Measurements from ENCODE around the gene TMTC1.

TMTC1 gene

GRCh38 chr12:29741342-29742241, 42.1 kb downstream of the TMTC1 start:
- DNase-seq (ENCODE audit: low read depth in 2 of 2) = no peak

GRCh38 chr12:29739279-29739991, 44.3 kb downstream of the TMTC1 start:
- DNase-seq (ENCODE audit: low read depth in 2 of 2) = no peak

GRCh38 chr12:29738365-29738764, 45.4 kb downstream of the TMTC1 start:
- no peak for DNase-seq (ENCODE audit: low read depth in 2 of 2)

GRCh38 chr12:29737644-29738043, 46.1 kb downstream of the TMTC1 start:
- no peak for DNase-seq (ENCODE audit: low read depth in 2 of 2)

- no peak for DNase-seq (ENCODE audit: low read depth in 2 of 2)
Measured at GRCh38 chr12:29735604-29736003, 48.1 kb downstream of the TMTC1 start.

- no peak for DNase-seq (ENCODE audit: low read depth in 2 of 2)
Measured at GRCh38 chr12:29734734-29735133, 49.0 kb downstream of the TMTC1 start.

GRCh38 chr12:29734305-29734704, 49.4 kb downstream of the TMTC1 start:
- no peak for DNase-seq (ENCODE audit: low read depth in 2 of 2)

- DNase-seq (ENCODE audit: low read depth in 2 of 2) = no peak
Measured at GRCh38 chr12:29733501-29733900, 50.2 kb downstream of the TMTC1 start.

GRCh38 chr12:29733060-29733459, 50.7 kb downstream of the TMTC1 start:
- no peak for DNase-seq (ENCODE audit: low read depth in 2 of 2)

GRCh38 chr12:29732593-29732992, 51.1 kb downstream of the TMTC1 start:
- no peak for DNase-seq (ENCODE audit: low read depth in 2 of 2)

- DNase-seq (ENCODE audit: low read depth in 2 of 2) = no peak
Measured at GRCh38 chr12:29732191-29732590, 51.6 kb downstream of the TMTC1 start.

GRCh38 chr12:29731591-29731990, 52.2 kb downstream of the TMTC1 start:
- no peak for DNase-seq (ENCODE audit: low read depth in 2 of 2)

GRCh38 chr12:29730481-29730880, 53.3 kb downstream of the TMTC1 start:
- DNase-seq (ENCODE audit: low read depth in 2 of 2) = no peak

- no peak for DNase-seq (ENCODE audit: low read depth in 2 of 2)
Measured at GRCh38 chr12:29728030-29728429, 55.7 kb downstream of the TMTC1 start.

- no peak for DNase-seq (ENCODE audit: low read depth in 2 of 2)
Measured at GRCh38 chr12:29726741-29727348, 56.9 kb downstream of the TMTC1 start.

- DNase-seq (ENCODE audit: low read depth in 2 of 2) = no peak
Measured at GRCh38 chr12:29726321-29726692, 57.4 kb downstream of the TMTC1 start.

- DNase-seq (ENCODE audit: low read depth in 2 of 2) = no peak
Measured at GRCh38 chr12:29725587-29726320, 58.0 kb downstream of the TMTC1 start.

GRCh38 chr12:29722164-29722563, 61.6 kb downstream of the TMTC1 start:
- no peak for DNase-seq (ENCODE audit: low read depth in 2 of 2)

GRCh38 chr12:29719381-29719780, 64.4 kb downstream of the TMTC1 start:
- no peak for DNase-seq (ENCODE audit: low read depth in 2 of 2)

- no peak for DNase-seq (ENCODE audit: low read depth in 2 of 2)
Measured at GRCh38 chr12:29717540-29718100, 66.1 kb downstream of the TMTC1 start.

GRCh38 chr12:29714966-29715365, 68.8 kb downstream of the TMTC1 start:
- no peak for DNase-seq (ENCODE audit: low read depth in 2 of 2)

- DNase-seq (ENCODE audit: low read depth in 2 of 2) = no peak
Measured at GRCh38 chr12:29713729-29714128, 70.0 kb downstream of the TMTC1 start.

Measured in stimulated activated CD8-positive, alpha-beta memory T cell treated with anti-CD3 and anti-CD28 coated beads, Interleukin-15, amount 100 ng/mL, for 4 hours (primary cell).